T-cell (primary cell): ENCODE measurements around the gene YIPF4. TPM values are rescaled to one million over a fixed set of nuclear protein-coding genes. Genes with fewer than 3 reads are reported as not detected.

Experiments
- ATAC-seq, 4 experiments: fragments of 200-7000 bp in 3 of 4; fragments of 150-1000 bp in 1 of 4; cut with Tn5 transposase; replicated peaks in 1 of 4; 1 replicate in 3 of 4; 2 replicates in 1 of 4; pipeline ENCODE4 v1.10.0; 2021; ENCODE audit warnings: moderate library complexity in 3 of 4, mild to moderate bottlenecking in 2 of 4, moderate number of reproducible peaks in 1 of 4
- CTCF ChIA-PET, 2 donors: fragments of 300-600 bp; sonication (Branson Sonifier 250); formaldehyde crosslinking; loops; one replicate each; lab custom pipeline; 2022; ENCODE audit warnings: antibody characterized with exemption in 2 of 2; lab: Charles Lee
- POLR2A ChIA-PET, 2 donors: fragments of 300-600 bp; sonication (Branson Sonifier 250); formaldehyde crosslinking; loops; one replicate each; lab custom pipeline; 2022; ENCODE audit warnings: antibody characterized with exemption in 2 of 2; lab: Charles Lee
- DNase-seq, 35 experiments: peaks; one replicate each; pipeline versions ENCODE4 v3.0.0 to v3.0.0-alpha.2; 2013 to 2023
- H3K27ac ChIP-seq: one replicate; pipeline ENCODE4 v1.5.1; 2013; ENCODE audit warnings: low read length
- H3K27me3 ChIP-seq, 2 experiments: replicated peaks in 1 of 2; 1 replicate in 1 of 2; 2 replicates in 1 of 2; pipeline versions ENCODE4 v1.6.1 to v1.7.0; 2013; ENCODE audit warnings: low read length in 1 of 2, mixed read lengths in 1 of 2; ENCODE audit not compliant: control insufficient read depth in 2 of 2, insufficient read depth in 2 of 2; ENCODE audit errors: extremely low read depth in 1 of 2
- H3K36me3 ChIP-seq, 2 donors: 1 replicate in 1 of 2; 2 replicates in 1 of 2; pipeline versions ENCODE4 v1.6.1 to v1.7.0; 2013; ENCODE audit warnings: low read length in 1 of 2; ENCODE audit not compliant: control insufficient read depth in 2 of 2, insufficient read depth in 1 of 2; ENCODE audit errors: extremely low read depth in 1 of 2
- H3K4me1 ChIP-seq, 2 experiments: 1 replicate in 1 of 2; 2 replicates in 1 of 2; pipeline versions ENCODE4 v1.6.1 to v1.7.0; 2013; ENCODE audit warnings: low read length in 2 of 2, mixed read lengths in 1 of 2; ENCODE audit not compliant: insufficient read depth in 2 of 2, control insufficient read depth in 1 of 2; ENCODE audit errors: extremely low read depth in 1 of 2
- H3K4me3 ChIP-seq, 2 donors: 1 replicate in 1 of 2; 2 replicates in 1 of 2; pipeline versions ENCODE4 v1.5.1 to v1.7.0; 2013; ENCODE audit warnings: mild to moderate bottlenecking in 2 of 2, low read length in 1 of 2, moderate library complexity in 1 of 2; ENCODE audit not compliant: control insufficient read depth in 1 of 2; ENCODE audit errors: extremely low read depth in 1 of 2
- H3K9me3 ChIP-seq: 2 replicates; pipeline ENCODE4 v1.7.0; 2013
- H3K27ac Mint-ChIP-seq, 2 donors: one replicate each; pipeline ENCODE4 v1.8.0; 2020 to 2021; ENCODE audit warnings: mild to moderate bottlenecking in 2 of 2, mixed read lengths in 2 of 2
- H3K27me3 Mint-ChIP-seq, 2 donors: one replicate each; pipeline ENCODE4 v1.8.0; 2021 to 2022; ENCODE audit warnings: mixed read lengths in 2 of 2
- H3K36me3 Mint-ChIP-seq: one replicate; pipeline ENCODE4 v1.8.0; 2021; ENCODE audit warnings: mixed read lengths
- H3K4me1 Mint-ChIP-seq, 3 donors: one replicate each; pipeline ENCODE4 v1.8.0; 2020 to 2022; ENCODE audit warnings: mixed read lengths in 3 of 3, mild to moderate bottlenecking in 1 of 3
- H3K4me3 Mint-ChIP-seq, 3 donors: one replicate each; pipeline ENCODE4 v1.8.0; 2020 to 2022; ENCODE audit warnings: mild to moderate bottlenecking in 3 of 3, mixed read lengths in 3 of 3, moderate library complexity in 3 of 3
- H3K9me3 Mint-ChIP-seq, 3 donors: one replicate each; pipeline ENCODE4 v1.8.0; 2020 to 2022; ENCODE audit warnings: mixed read lengths in 3 of 3
- WGBS: methylation state at CpG from one replicate; pipeline ENCODE4 v1.1.5; 2013; ENCODE audit warnings: missing lambda C conversion rate; ENCODE audit not compliant: insufficient coverage; 5-methylcytosine and 5-hydroxymethylcytosine counted together
- total RNA-seq, 35 experiments: library from RNA in 6 of 35; stranded (reverse) in 6 of 35; fragments of 120-200 nt in 1 of 35; gene quantifications; one replicate each; pipeline versions ENCODE4 v1.2.1 to v1.2.4 and lab custom pipeline; 2013 to 2026

YIPF4 gene
- total RNA-seq (10 to 100 TPM; 17.1 to 47.5 (median 42.7) TPM), total RNA-seq (lab: John Stamatoyannopoulos, UW) (41.3 to 124 (median 71.4) reads per million in 29 experiments)
- total RNA-seq (2013), result 42.5 TPM

GRCh38 chr2:32277674-32278477, at the start of gene YIPF4:
Gene YIPF4, plus strand, starts transcription at chr2:32277904. Its CDS starts 252 bp downstream, at chr2:32278156.
- peaks cover 30 to 41% (median 31%) of the 10 kb centered on the region in 3 donors for H3K4me1 Mint-ChIP-seq
- Histone ChIP-seq H3K27ac (peak within 1 kb of the TSS; percentile 90), H3K4me3 (peak within 1 kb of the TSS; percentile 89 to 92), H3K36me3 (peaks cover 0 to 9% of the 10 kb centered on the region in 2 donors), H3K9me3 (no peaks in the 10 kb centered on the region), H3K4me1 (peaks cover 5 to 34% of the 10 kb centered on the region in 2 experiments), H3K27me3 (no peaks in the 10 kb centered on the region)
- POLR2A ChIA-PET, result interaction anchor here in 1 of 2 donors (0.5 kb wide), 1 partner anchor 13 kb away, joined by 3 read pairs; no protein-coding TSS in a partner anchor
- no peaks in the 10 kb centered on the region for H3K9me3 Mint-ChIP-seq
- H3K27ac Mint-ChIP-seq, result peak within 1 kb of the TSS; percentile 98 to 100
- H3K27me3 Mint-ChIP-seq, result no peaks in the 10 kb centered on the region
- CTCF ChIA-PET, result interaction anchor here (0.6 to 1.1 kb wide), 2 partner anchors 112 to 222 kb away, joined by 3 to 4 read pairs; partner anchors contain the start of gene SLC30A6 (in 1 of the 2)
- peaks cover 12% of the 10 kb centered on the region for H3K36me3 Mint-ChIP-seq
- peak; percentile 68 to 94 (median 84) for DNase-seq
- 0% methylated on average over 53 of the region's 59 CpGs for whole genome bisulfite sequencing
- peak within 1 kb of the TSS; percentile 84 to 94 (median 91) for H3K4me3 Mint-ChIP-seq
- peak; percentile 97 to 98 (median 97) for ATAC-seq

- WGBS, result no CpG with 5 or more reads among the region's 2 CpGs
- H3K27me3 Mint-ChIP-seq, result no peaks in the 10 kb centered on the region
- no peak overlapping the region for H3K27ac Mint-ChIP-seq
Measured at GRCh38 chr2:32228181-32228580, 49.5 kb upstream of the YIPF4 start.

DNA sequence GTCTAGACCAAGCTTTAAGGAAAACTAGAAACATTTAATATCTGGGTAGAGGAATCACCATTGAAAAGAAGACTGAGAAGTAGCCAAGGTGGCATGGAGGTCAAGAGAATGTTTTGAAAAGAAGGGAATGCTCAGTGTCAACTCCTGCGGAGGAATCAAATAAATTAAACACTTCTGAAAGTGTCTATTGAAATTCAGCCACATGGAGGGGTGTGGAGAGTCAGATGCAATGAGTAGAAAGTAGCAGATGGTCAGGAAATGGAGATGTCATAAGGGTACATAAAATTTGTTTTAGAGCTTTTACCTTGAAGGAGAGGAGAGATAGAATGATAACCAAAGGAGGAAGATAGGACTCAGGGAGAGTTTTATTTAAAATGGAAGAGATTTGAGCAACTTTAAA, 48.1 kb upstream of the YIPF4 start:
- H3K4me1 Mint-ChIP-seq, result no peaks in the 10 kb centered on the region
- Histone ChIP-seq H3K4me1 (no peaks in the 10 kb centered on the region), H3K9me3 (no peaks in the 10 kb centered on the region), H3K36me3 (no peaks in the 10 kb centered on the region), H3K4me3 (no peak overlapping the region), H3K27me3 (no peaks in the 10 kb centered on the region), H3K27ac (no peak overlapping the region)
- H3K4me3 Mint-ChIP-seq, result no peak overlapping the region
- peaks cover 12% of the 10 kb centered on the region for H3K36me3 Mint-ChIP-seq
- H3K27me3 Mint-ChIP-seq, result no peaks in the 10 kb centered on the region
- DNase-seq (no peak), ATAC-seq (no peak)
- H3K9me3 Mint-ChIP-seq, result no peaks in the 10 kb centered on the region
- no peak overlapping the region for H3K27ac Mint-ChIP-seq
- CTCF ChIA-PET, result no interaction called here
- POLR2A ChIA-PET, result no interaction called here
- 71% methylated on average over 1 of the region's 1 CpG for WGBS

More at GRCh38 chr2:32228181-32228580, 49.5 kb upstream of the YIPF4 start:
- Histone ChIP-seq H3K36me3 (peaks cover 0 to 7% of the 10 kb centered on the region in 2 donors), H3K9me3 (no peaks in the 10 kb centered on the region), H3K27me3 (no peaks in the 10 kb centered on the region), H3K4me3 (no peak overlapping the region), H3K27ac (no peak overlapping the region), H3K4me1 (no peaks in the 10 kb centered on the region)
- Mint-ChIP-seq H3K4me1 (no peaks in the 10 kb centered on the region), H3K4me3 (no peak overlapping the region), H3K9me3 (no peaks in the 10 kb centered on the region), H3K36me3 (peaks cover 18% of the 10 kb centered on the region)
- DNase-seq, result no peak
- CTCF ChIA-PET, result no interaction called here
- POLR2A ChIA-PET, result no interaction called here
- ATAC-seq, result no peak

- H3K27me3 ChIP-seq, result no peaks in the 10 kb centered on the region
- no peak overlapping the region for H3K27ac ChIP-seq
- no peak overlapping the region for H3K4me3 ChIP-seq
- no peaks in the 10 kb centered on the region for H3K9me3 Mint-ChIP-seq
- H3K36me3 Mint-ChIP-seq, result peaks cover 16% of the 10 kb centered on the region
- DNase-seq, result no peak
- no peaks in the 10 kb centered on the region for H3K27me3 Mint-ChIP-seq
- H3K4me1 ChIP-seq, result no peaks in the 10 kb centered on the region
- ChIA-PET CTCF (no interaction called here), POLR2A (no interaction called here)
- no peaks in the 10 kb centered on the region for H3K36me3 ChIP-seq
- no peaks in the 10 kb centered on the region for H3K9me3 ChIP-seq
- H3K4me1 Mint-ChIP-seq, result no peaks in the 10 kb centered on the region
- no peak for ATAC-seq
- H3K27ac Mint-ChIP-seq, result no peak overlapping the region
- H3K4me3 Mint-ChIP-seq, result no peak overlapping the region
- WGBS, result no CpG with 5 or more reads among the region's 4 CpGs
Measured at GRCh38 chr2:32231959-32232358, 45.7 kb upstream of the YIPF4 start.

DNA sequence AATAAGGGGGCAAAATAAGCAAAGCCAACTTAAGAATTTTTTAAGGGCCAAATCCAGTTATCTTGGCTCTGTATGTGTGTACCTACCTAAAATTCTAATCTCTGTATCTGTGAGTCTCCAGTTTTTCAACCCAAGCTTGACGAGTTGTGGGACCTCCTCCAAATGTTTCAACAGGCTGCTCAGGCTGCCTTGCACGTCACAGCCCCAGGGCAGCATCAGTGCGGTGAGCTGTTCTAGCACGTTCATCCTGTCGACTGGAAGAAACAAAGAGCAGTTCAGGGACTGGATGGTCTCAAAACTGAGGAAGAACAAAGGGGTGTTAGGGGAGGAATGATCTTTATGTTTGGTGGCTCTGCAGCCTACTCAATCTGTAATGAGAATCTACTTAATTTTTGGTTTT, 42.4 kb upstream of the YIPF4 start:
- 96% methylated on average over 5 of the region's 5 CpGs for WGBS
- DNase-seq (no peak), ATAC-seq (no peak)
- Histone ChIP-seq H3K27me3 (no peaks in the 10 kb centered on the region), H3K36me3 (peaks cover 0 to 5% of the 10 kb centered on the region in 2 donors), H3K4me1 (no peaks in the 10 kb centered on the region), H3K9me3 (no peaks in the 10 kb centered on the region), H3K27ac (no peak overlapping the region), H3K4me3 (no peak overlapping the region)
- no peaks in the 10 kb centered on the region for H3K9me3 Mint-ChIP-seq
- H3K4me1 Mint-ChIP-seq, result no peaks in the 10 kb centered on the region
- H3K27ac Mint-ChIP-seq, result no peak overlapping the region
- no peaks in the 10 kb centered on the region for H3K27me3 Mint-ChIP-seq
- H3K36me3 Mint-ChIP-seq, result peaks cover 26% of the 10 kb centered on the region
- H3K4me3 Mint-ChIP-seq, result no peak overlapping the region
- POLR2A ChIA-PET, result interaction anchor here in 1 of 2 donors (0.5 kb wide), 1 partner anchor 197 kb away, joined by 3 read pairs; no protein-coding TSS in a partner anchor
- CTCF ChIA-PET, result no interaction called here

DNA sequence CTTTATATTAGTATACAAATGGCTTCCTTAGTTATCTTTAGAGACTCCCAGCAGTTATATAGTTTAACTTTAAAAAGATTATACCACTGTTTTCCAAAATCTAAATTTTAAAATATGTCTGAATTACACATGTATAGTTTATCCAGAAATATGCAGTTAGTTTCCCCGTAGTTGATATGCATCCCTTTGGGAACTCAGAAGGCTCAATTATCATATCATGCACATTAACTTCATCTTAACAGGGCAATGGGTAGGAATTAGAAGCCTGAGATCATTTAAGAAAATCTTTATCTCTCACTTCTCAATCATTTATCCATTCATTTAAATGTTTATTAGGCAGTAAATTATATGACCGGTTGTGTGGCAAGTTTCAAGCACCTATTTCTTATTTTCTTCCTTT, 40.2 kb upstream of the YIPF4 start:
- ChIA-PET POLR2A (no interaction called here), CTCF (no interaction called here)
- Mint-ChIP-seq H3K27me3 (no peaks in the 10 kb centered on the region), H3K9me3 (no peaks in the 10 kb centered on the region), H3K4me1 (no peaks in the 10 kb centered on the region), H3K27ac (no peak overlapping the region), H3K36me3 (peaks cover 26% of the 10 kb centered on the region), H3K4me3 (no peak overlapping the region)
- WGBS, result no CpG with 5 or more reads among the region's 2 CpGs
- DNase-seq, result no peak
- Histone ChIP-seq H3K4me1 (no peaks in the 10 kb centered on the region), H3K4me3 (no peak overlapping the region), H3K27me3 (no peaks in the 10 kb centered on the region), H3K36me3 (peaks cover 0 to 5% of the 10 kb centered on the region in 2 donors), H3K27ac (no peak overlapping the region), H3K9me3 (no peaks in the 10 kb centered on the region)
- ATAC-seq, result no peak
